OCI-LY1 (cell line): ENCODE results near the gene MYOZ1.

Experiments
- H2AFZ ChIP-seq: fragments of 200-600 bp; sonication (generic), shearing (Covaris generic); 2 replicates; pipeline ENCODE4 v1.6.0; 2014; ENCODE audit warnings: antibody characterized with exemption, mild to moderate bottlenecking, low read length
- H3F3A ChIP-seq: fragments of 200-600 bp; sonication (generic), shearing (Covaris generic); 2 replicates; pipeline ENCODE4 v1.6.0; 2014; ENCODE audit warnings: mild to moderate bottlenecking, antibody characterized with exemption, low read length, moderate library complexity; ENCODE audit not compliant: insufficient read depth
- H3K27ac ChIP-seq: fragments of 200-600 bp; sonication (generic); 2 replicates; pipeline ENCODE4 v1.5.1; 2014; ENCODE audit warnings: low read length, mixed run types, mild to moderate bottlenecking, low read depth; ENCODE audit not compliant: poor library complexity, severe bottlenecking
- H3K27me3 ChIP-seq: fragments of 200-600 bp; sonication (generic); 2 replicates; pipeline ENCODE4 v1.6.0; 2014; ENCODE audit warnings: antibody characterized with exemption, mild to moderate bottlenecking, low read length, moderate library complexity; ENCODE audit not compliant: insufficient read depth
- H3K36me3 ChIP-seq: fragments of 200-600 bp; sonication (generic); 2 replicates; pipeline ENCODE4 v1.6.1; 2014; ENCODE audit warnings: mild to moderate bottlenecking, antibody characterized with exemption, low read length, moderate library complexity, mixed read lengths; ENCODE audit not compliant: insufficient read depth
- H3K4me1 ChIP-seq: fragments of 200-600 bp; sonication (generic); 2 replicates; pipeline ENCODE4 v1.5.1; 2014; ENCODE audit warnings: mild to moderate bottlenecking, low read length, moderate library complexity; ENCODE audit not compliant: insufficient read depth, severe bottlenecking
- H3K4me2 ChIP-seq: fragments of 200-600 bp; sonication (generic), shearing (Covaris generic); 2 replicates; pipeline ENCODE4 v1.6.1; 2014; ENCODE audit warnings: low read length
- H3K4me3 ChIP-seq: fragments of 200-600 bp; sonication (generic); 2 replicates; pipeline ENCODE4 v1.5.1; 2014; ENCODE audit warnings: low read length, low read depth, mild to moderate bottlenecking, mixed read lengths; ENCODE audit not compliant: poor library complexity, severe bottlenecking
- H3K79me2 ChIP-seq: fragments of 200-600 bp; shearing (Covaris generic); 2 replicates; pipeline ENCODE4 v1.6.1; 2016; ENCODE audit warnings: mixed run types, low read length, mixed read lengths; ENCODE audit not compliant: insufficient read depth
- H3K9ac ChIP-seq: fragments of 200-600 bp; sonication (generic), shearing (Covaris generic); 2 replicates; pipeline ENCODE4 v1.6.1; 2014; ENCODE audit warnings: mild to moderate bottlenecking, low read length, mixed read lengths
- H3K9me2 ChIP-seq: fragments of 200-600 bp; sonication (generic), shearing (Covaris generic); 2 replicates; pipeline ENCODE4 v1.6.1; 2014; ENCODE audit warnings: low read depth, mild to moderate bottlenecking, low read length, mixed read lengths
- H3K9me3 ChIP-seq: fragments of 200-600 bp; shearing (Covaris generic); 2 replicates; pipeline ENCODE4 v1.6.1; 2014; ENCODE audit warnings: low read length, mixed read lengths
- H4K20me1 ChIP-seq: fragments of 200-600 bp; sonication (generic), shearing (Covaris generic); 2 replicates; pipeline ENCODE4 v1.6.0; 2016; ENCODE audit warnings: mild to moderate bottlenecking, low read length; ENCODE audit not compliant: insufficient read depth
- CTCF ChIP-seq: fragments of 200-600 bp; sonication (generic), shearing (Covaris generic); IDR thresholded peaks from 2 replicates; pipeline ENCODE4 v1.5.1; 2017; ENCODE audit warnings: mild to moderate bottlenecking, antibody characterized with exemption, low read length, moderate library complexity, mixed read lengths
- EZH2 ChIP-seq: fragments of 200-600 bp; sonication (generic), shearing (Covaris generic); IDR thresholded peaks from 2 replicates; pipeline ENCODE4 v1.8.0; 2017; ENCODE audit warnings: borderline replicate concordance, mixed run types, mild to moderate bottlenecking, antibody characterized with exemption, low read length, moderate library complexity, mixed read lengths

Gene MYOZ1

DNA sequence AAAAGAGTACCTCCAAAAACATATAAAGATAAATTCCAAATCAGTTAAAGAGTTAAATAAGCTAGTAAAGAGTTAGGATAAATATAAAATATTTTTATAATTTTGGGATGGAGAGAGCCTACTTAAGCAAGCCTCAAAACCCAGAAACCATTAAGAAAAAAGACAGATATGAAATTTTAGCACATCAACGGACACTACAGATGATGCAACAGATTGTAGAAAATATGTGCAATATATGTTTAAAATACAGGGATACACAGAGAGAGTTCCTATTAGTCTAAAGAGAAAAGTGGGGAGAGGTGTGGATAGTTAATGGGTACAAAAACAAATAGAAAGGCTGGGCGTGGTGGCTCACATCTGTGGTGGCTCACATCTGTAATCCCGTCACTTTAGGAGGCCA is 26.6 kb downstream of the MYOZ1 start:
- no peaks in the 10 kb centered on the region for H4K20me1 ChIP-seq
- TF ChIP-seq CTCF (no peak), EZH2 (no peak)
- H3K4me2 ChIP-seq: no peak overlapping the region
- H2AFZ ChIP-seq: no peak overlapping the region
- no peaks in the 10 kb centered on the region for H3K79me2 ChIP-seq
- no peaks in the 10 kb centered on the region for H3K4me1 ChIP-seq
- H3K9me2 ChIP-seq: no peaks in the 10 kb centered on the region
- H3K27ac ChIP-seq: no peak overlapping the region
- H3F3A ChIP-seq: no peaks in the 10 kb centered on the region
- H3K9me3 ChIP-seq: no peaks in the 10 kb centered on the region
- no peak overlapping the region for H3K4me3 ChIP-seq
- H3K27me3 ChIP-seq: no peaks in the 10 kb centered on the region
- H3K9ac ChIP-seq: no peak overlapping the region
- H3K36me3 ChIP-seq: no peaks in the 10 kb centered on the region

DNA sequence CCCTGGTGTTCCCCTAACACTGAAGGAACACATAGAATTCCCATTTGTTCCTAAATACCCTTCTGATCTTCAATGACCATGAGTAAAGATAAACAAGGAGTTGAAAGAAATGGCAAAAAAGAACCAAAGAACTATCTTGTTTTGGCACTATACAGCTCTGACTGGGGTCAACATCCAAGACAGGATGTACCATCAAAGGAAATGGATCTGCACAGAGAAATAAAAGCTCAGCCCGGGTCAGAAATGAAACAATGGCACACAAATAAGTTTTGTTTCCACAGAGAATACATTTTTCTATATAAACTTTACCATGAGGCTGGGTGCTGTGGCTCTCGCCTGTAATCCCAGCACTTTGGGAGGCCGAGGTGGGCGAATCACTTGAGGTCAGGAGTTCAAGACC is 32.2 kb downstream of the MYOZ1 start:
- H3K27me3 ChIP-seq: no peaks in the 10 kb centered on the region
- H3K4me3 ChIP-seq: no peak overlapping the region
- H3K9ac ChIP-seq: no peak overlapping the region
- H3K4me2 ChIP-seq: no peak overlapping the region
- H2AFZ ChIP-seq: no peak overlapping the region
- no peaks in the 10 kb centered on the region for H3K36me3 ChIP-seq
- no peaks in the 10 kb centered on the region for H4K20me1 ChIP-seq
- no peaks in the 10 kb centered on the region for H3K4me1 ChIP-seq
- H3K27ac ChIP-seq: no peak overlapping the region
- no peaks in the 10 kb centered on the region for H3K9me3 ChIP-seq
- no peaks in the 10 kb centered on the region for H3F3A ChIP-seq
- H3K79me2 ChIP-seq: no peaks in the 10 kb centered on the region
- no peaks in the 10 kb centered on the region for H3K9me2 ChIP-seq
- TF ChIP-seq CTCF (no peak), EZH2 (no peak)

- Histone ChIP-seq H4K20me1 (no peaks in the 10 kb centered on the region), H3F3A (no peaks in the 10 kb centered on the region), H3K4me1 (peaks cover 9% of the 10 kb centered on the region), H3K9me2 (no peaks in the 10 kb centered on the region), H3K4me2 (no peak overlapping the region), H3K36me3 (no peaks in the 10 kb centered on the region), H2AFZ (no peak overlapping the region), H3K9me3 (no peaks in the 10 kb centered on the region), H3K9ac (no peak overlapping the region), H3K79me2 (no peaks in the 10 kb centered on the region), H3K4me3 (no peak overlapping the region), H3K27me3 (no peaks in the 10 kb centered on the region), H3K27ac (no peak overlapping the region)
- TF ChIP-seq CTCF (no peak), EZH2 (no peak)
Observed at GRCh38 chr10:73601486-73601921, 39.8 kb downstream of the MYOZ1 start.
